Neural progenitor cell (in vitro differentiated cells): ENCODE results near the gene TMEM63B.

ENCODE experiments used
- CTCF ChIP-seq: fragments of 200-600 bp; sonication (generic); IDR thresholded peaks from 2 replicates; pipeline ENCODE4 v1.5.1; 2017; ENCODE audit warnings: antibody characterized with exemption, mild to moderate bottlenecking
- EZH2 ChIP-seq: fragments of 200-600 bp; sonication (generic); IDR thresholded peaks from 2 replicates; pipeline ENCODE4 v1.6.1; 2017; ENCODE audit warnings: antibody characterized with exemption, mild to moderate bottlenecking, moderate library complexity
- EZH2phosphoT487 ChIP-seq: fragments of 200-600 bp; sonication (generic); IDR thresholded peaks from 2 replicates; pipeline ENCODE4 v1.6.1; 2017; ENCODE audit warnings: antibody characterized with exemption

GRCh38 chr6:44198684-44199083 is 71.3 kb downstream of the TMEM63B start:
- TF ChIP-seq CTCF (no peak), EZH2 (no peak), EZH2phosphoT487 (no peak)
